Measurements from ENCODE around the gene TMPRSS7.

The TMPRSS7 gene

DNA sequence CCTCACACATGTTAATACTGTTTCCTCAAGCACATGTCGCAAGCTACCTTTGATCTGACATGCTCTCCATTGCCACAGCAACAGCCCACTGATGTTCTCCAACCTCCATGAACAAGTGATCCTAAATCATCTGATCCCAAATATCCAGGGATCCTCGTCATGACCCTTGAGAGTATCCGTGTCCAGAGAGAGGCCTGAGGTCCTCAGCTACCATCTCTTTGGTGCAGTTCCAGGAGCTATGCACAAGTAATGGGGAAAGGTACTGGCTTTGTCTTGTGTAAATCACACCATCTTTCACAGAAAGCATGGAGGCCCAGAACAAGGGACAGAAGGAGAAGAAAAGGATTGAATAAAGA is 96.1 kb downstream of the TMPRSS7 start:
- no peak for DNase-seq
